Spleen (tissue), 7 donors: Measurements from ENCODE around the gene FMNL1.

Experiments used
- POLR2A ChIP-seq, 3 donors: fragments of 450-650 bp; IDR thresholded peaks; one replicate each; pipeline ENCODE4 v1.5.1; 2017; ENCODE audit warnings: antibody characterized with exemption in 3 of 3, mild to moderate bottlenecking in 1 of 3
- POLR2AphosphoS5 ChIP-seq, 3 donors: sonication (generic); formaldehyde crosslinking; IDR thresholded peaks; one replicate each; pipeline ENCODE4 v1.5.1; 2017; ENCODE audit warnings: antibody characterized with exemption in 3 of 3
- TF ChIP-seq, protein P1 (sequence below), 11 experiments: fragments of 200-600 bp in 7 of 11; fragments of 450-650 bp in 4 of 11; sonication (generic) in 4 of 11; IDR thresholded peaks in 8 of 11; conservative IDR thresholded peaks in 3 of 11; 1 replicate in 7 of 11; 2 replicates in 4 of 11; pipeline versions ENCODE4 v1.4.0 to v1.8.0; 2016 to 2021; ENCODE audit warnings: antibody characterized with exemption in 11 of 11, inconsistent platforms in 4 of 11, mild to moderate bottlenecking in 1 of 11
- donor health status: DM: no; HTN: no; CAD: no; lungs with moderate emphysema.
- donor health status: DM: no; HTN: no; CAD: no.
- donor health status: DM: no; HTN: no; CAD: no.

DNA sequence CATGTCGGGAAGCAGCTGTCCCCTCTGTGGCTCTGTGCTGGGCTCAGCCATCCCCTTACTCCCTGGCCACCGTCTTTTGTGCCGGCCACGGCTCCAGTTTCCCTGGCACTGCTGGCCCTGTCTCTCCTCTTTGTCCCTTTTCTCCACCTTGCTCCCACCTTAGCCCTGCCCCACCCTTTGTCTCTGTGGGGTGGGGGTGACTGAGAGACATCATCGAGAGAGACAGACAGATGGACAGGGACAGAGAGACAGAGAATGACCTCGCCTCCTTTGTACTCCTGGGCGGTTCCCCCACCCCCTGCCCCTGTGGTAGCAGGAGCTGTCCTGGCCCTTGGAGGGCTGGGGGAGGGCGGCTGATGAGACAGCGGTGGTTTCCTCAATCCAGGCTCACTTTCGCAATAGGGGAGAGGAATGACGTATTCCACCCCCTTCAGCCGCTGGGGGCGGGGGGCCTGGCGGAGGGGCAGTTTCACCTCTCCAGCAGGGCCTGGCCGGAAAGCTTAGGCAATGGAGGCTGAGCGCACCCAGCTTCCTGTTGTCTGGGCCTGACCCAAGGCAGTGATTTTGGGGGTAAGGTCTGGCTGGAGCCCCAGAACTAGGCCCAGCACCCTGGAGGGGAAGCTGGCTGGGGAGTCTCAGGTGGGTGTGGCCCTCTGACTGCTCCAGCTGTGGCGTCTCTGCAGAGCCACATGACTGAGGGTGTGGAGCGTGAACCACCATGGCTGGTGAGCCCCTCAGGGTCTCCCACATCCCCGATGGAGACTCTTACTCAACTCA lies 7.3 kb downstream of the FMNL1 start:
- TF ChIP-seq, protein P1, sequence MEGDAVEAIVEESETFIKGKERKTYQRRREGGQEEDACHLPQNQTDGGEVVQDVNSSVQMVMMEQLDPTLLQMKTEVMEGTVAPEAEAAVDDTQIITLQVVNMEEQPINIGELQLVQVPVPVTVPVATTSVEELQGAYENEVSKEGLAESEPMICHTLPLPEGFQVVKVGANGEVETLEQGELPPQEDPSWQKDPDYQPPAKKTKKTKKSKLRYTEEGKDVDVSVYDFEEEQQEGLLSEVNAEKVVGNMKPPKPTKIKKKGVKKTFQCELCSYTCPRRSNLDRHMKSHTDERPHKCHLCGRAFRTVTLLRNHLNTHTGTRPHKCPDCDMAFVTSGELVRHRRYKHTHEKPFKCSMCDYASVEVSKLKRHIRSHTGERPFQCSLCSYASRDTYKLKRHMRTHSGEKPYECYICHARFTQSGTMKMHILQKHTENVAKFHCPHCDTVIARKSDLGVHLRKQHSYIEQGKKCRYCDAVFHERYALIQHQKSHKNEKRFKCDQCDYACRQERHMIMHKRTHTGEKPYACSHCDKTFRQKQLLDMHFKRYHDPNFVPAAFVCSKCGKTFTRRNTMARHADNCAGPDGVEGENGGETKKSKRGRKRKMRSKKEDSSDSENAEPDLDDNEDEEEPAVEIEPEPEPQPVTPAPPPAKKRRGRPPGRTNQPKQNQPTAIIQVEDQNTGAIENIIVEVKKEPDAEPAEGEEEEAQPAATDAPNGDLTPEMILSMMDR (IDR thresholded peaks at IDR 0.05 in 8 of 11, conservative IDR thresholded peaks at IDR 0.05 in 3 of 11) = peak in 2 of 11 experiments; percentile 43 to 49
- TF ChIP-seq POLR2A (IDR thresholded peaks at IDR 0.05) (peak in 1 of 3 donors; percentile 43), POLR2AphosphoS5 (IDR thresholded peaks at IDR 0.05) (peak; percentile 80 to 94 (median 88))
